HG03139 (cell line): Measurements from ENCODE around the gene CCNJL.

Experiments
- ATAC-seq: cut with Tn5 transposase; IDR thresholded peaks from one replicate; pipeline ENCODE4 v1.9.1; 2021; ENCODE audit not compliant: unreplicated experiment

Gene CCNJL

GRCh38 chr5:160293386-160293785 lies 19.0 kb downstream of the CCNJL start:
- no peak for ATAC-seq

- no peak for ATAC-seq
Observed at GRCh38 chr5:160291467-160291866, 20.9 kb downstream of the CCNJL start.

GRCh38 chr5:160290751-160291150 lies 21.6 kb downstream of the CCNJL start:
- no peak for ATAC-seq

- no peak for ATAC-seq
Observed at GRCh38 chr5:160289721-160290120, 22.6 kb downstream of the CCNJL start.

- ATAC-seq, result no peak
Observed at GRCh38 chr5:160289356-160289651, 23.1 kb downstream of the CCNJL start.

- no peak for ATAC-seq
Observed at GRCh38 chr5:160287378-160288051, 24.8 kb downstream of the CCNJL start.

GRCh38 chr5:160286947-160287346 lies 25.4 kb downstream of the CCNJL start:
- ATAC-seq, result no peak

GRCh38 chr5:160285316-160285715 lies 27.0 kb downstream of the CCNJL start:
- ATAC-seq, result no peak

GRCh38 chr5:160284291-160284873 lies 28.0 kb downstream of the CCNJL start:
- ATAC-seq, result no peak

- ATAC-seq, result no peak
Observed at GRCh38 chr5:160281275-160281674, 31.1 kb downstream of the CCNJL start.

GRCh38 chr5:160280384-160281095 lies 31.8 kb downstream of the CCNJL start:
- no peak for ATAC-seq

- ATAC-seq, result no peak
Observed at GRCh38 chr5:160278343-160278742, 34.0 kb downstream of the CCNJL start.

GRCh38 chr5:160274483-160274931 lies 37.9 kb downstream of the CCNJL start:
- ATAC-seq, result no peak

- ATAC-seq, result no peak
Observed at GRCh38 chr5:160272889-160273288, 39.5 kb downstream of the CCNJL start.

GRCh38 chr5:160272264-160272663 lies 40.1 kb downstream of the CCNJL start:
- ATAC-seq, result no peak

GRCh38 chr5:160271836-160272235 lies 40.5 kb downstream of the CCNJL start:
- ATAC-seq, result no peak

- ATAC-seq, result no peak
Observed at GRCh38 chr5:160271396-160271795, 41.0 kb downstream of the CCNJL start.

- ATAC-seq, result no peak
Observed at GRCh38 chr5:160270704-160271103, 41.7 kb downstream of the CCNJL start.

- no peak for ATAC-seq
Observed at GRCh38 chr5:160269017-160269416, 43.3 kb downstream of the CCNJL start.

GRCh38 chr5:160268121-160268520 lies 44.2 kb downstream of the CCNJL start:
- no peak for ATAC-seq

GRCh38 chr5:160266752-160267345 lies 45.5 kb downstream of the CCNJL start:
- ATAC-seq, result no peak

GRCh38 chr5:160266044-160266443 lies 46.3 kb downstream of the CCNJL start:
- ATAC-seq, result no peak
